A549 (cell line): ENCODE data around the gene ARSJ. TPM values are rescaled to one million over a fixed set of nuclear protein-coding genes. Genes with fewer than 3 reads are reported as not detected.

Experiments used
- ATAC-seq, 2 experiments: fragments of 200-7000 bp in 1 of 2; fragments of >200 bp in 1 of 2; cut with Nextera tagmentation in 1 of 2; cut with Tn5 transposase in 1 of 2; 3 replicates each; pipeline versions ENCODE4 v1.8.0 to v1.9.1; 2018 to 2020; ENCODE audit warnings: mild to moderate bottlenecking in 1 of 2, moderate library complexity in 1 of 2
- CTCF ChIA-PET: fragments of 300-600 bp; sonication (Branson Sonifier 250); formaldehyde crosslinking; extraction: SDS; loops from one replicate; lab custom pipeline; 2021; ENCODE audit warnings: antibody characterized with exemption, inconsistent platforms; lab: Yijun Ruan, JAX
- POLR2A ChIA-PET: fragments of 350-600 bp; formaldehyde crosslinking; extraction: SDS; loops from one replicate; lab custom pipeline; 2021; ENCODE audit warnings: antibody characterized with exemption, inconsistent platforms; lab: Yijun Ruan, JAX
- DNase-seq, 2 experiments: peaks; one replicate each; pipeline versions ENCODE4 v3.0.0 to v3.0.0-alpha.2; 2011 to 2016; ENCODE audit warnings: low read depth in 1 of 2, low spot score in 1 of 2
- FAIRE-seq: peaks from 2 replicates; lab custom pipeline; 2011; peaks lifted over from hg19 to GRCh38; lab: Jason Lieb, UNC
- H3K27ac ChIP-seq, 2 experiments: fragments of >200 bp; sonication (Bioruptor Twin); formaldehyde crosslinking; 3 replicates each; pipeline ENCODE4 v1.5.1; 2016 to 2017
- H3K4me1 ChIP-seq: fragments of >200 bp; sonication (Bioruptor Twin); formaldehyde crosslinking; 3 replicates; pipeline ENCODE4 v1.6.1; 2016
- H3K4me2 ChIP-seq: fragments of >200 bp; sonication (Bioruptor Twin); formaldehyde crosslinking; 3 replicates; pipeline ENCODE4 v1.6.1; 2016
- H3K4me3 ChIP-seq: fragments of >200 bp; sonication (Bioruptor Twin); formaldehyde crosslinking; 3 replicates; pipeline ENCODE4 v1.5.1; 2016
- H3K9me3 ChIP-seq: fragments of >200 bp; sonication (Bioruptor Twin); formaldehyde crosslinking; 3 replicates; pipeline ENCODE4 v1.6.1; 2016
- ATOH8 ChIP-seq: fragments of 250-450 bp; sonication (Bioruptor Pico); IDR thresholded peaks from 2 replicates; pipeline ENCODE4 v1.5.0; 2020; ENCODE audit warnings: low read depth, mild to moderate bottlenecking, moderate library complexity
- BCL3 ChIP-seq: fragments of >200 bp; sonication (Bioruptor Twin); formaldehyde crosslinking; IDR thresholded peaks from 3 replicates; pipeline ENCODE4 v1.6.1; 2016
- BHLHE40 ChIP-seq: IDR thresholded peaks from 2 replicates; pipeline ENCODE4 v1.6.1; 2012; ENCODE audit warnings: low read depth, low read length, inconsistent platforms
- CBX8 ChIP-seq: fragments of 200-600 bp; sonication (generic); IDR thresholded peaks from 2 replicates; pipeline ENCODE4 v1.6.1; 2016
- CEBPB ChIP-seq, 2 experiments: fragments of >200 bp in 1 of 2; sonication (Bioruptor Twin) in 1 of 2; formaldehyde crosslinking in 1 of 2; IDR thresholded peaks; 2 replicates each; pipeline ENCODE4 v1.6.1; 2012 to 2016
- CTCF ChIP-seq: fragments of >200 bp; sonication (Bioruptor Twin); formaldehyde crosslinking; IDR thresholded peaks from 3 replicates; pipeline ENCODE4 v1.5.1; 2016
- EHF ChIP-seq: fragments of 250-450 bp; sonication (Bioruptor Pico); IDR thresholded peaks from 2 replicates; pipeline ENCODE4 v1.5.0; 2020; ENCODE audit warnings: mild to moderate bottlenecking
- FOSB ChIP-seq: fragments of 250-450 bp; sonication (Bioruptor Pico); IDR thresholded peaks from 2 replicates; pipeline ENCODE4 v1.5.0; 2020; ENCODE audit warnings: mild to moderate bottlenecking, moderate library complexity
- FOSL2 ChIP-seq, 2 experiments: fragments of 450-650 bp in 1 of 2; fragments of >200 bp in 1 of 2; sonication (Bioruptor Twin) in 1 of 2; formaldehyde crosslinking; IDR thresholded peaks; 2 replicates each; pipeline versions ENCODE4 v1.5.0 to v1.6.1; 2016 to 2020; ENCODE audit warnings: mild to moderate bottlenecking in 1 of 2, moderate library complexity in 1 of 2
- FOXS1 ChIP-seq: fragments of 250-450 bp; sonication (Bioruptor Pico); IDR thresholded peaks from 2 replicates; pipeline ENCODE4 v1.5.0; 2020; ENCODE audit warnings: mild to moderate bottlenecking, moderate library complexity
- GATA3 ChIP-seq: IDR thresholded peaks from 2 replicates; pipeline ENCODE4 v1.6.1; 2012; ENCODE audit warnings: borderline replicate concordance
- HDAC2 ChIP-seq: fragments of 200-600 bp; sonication (generic); IDR thresholded peaks from 2 replicates; pipeline ENCODE4 v1.6.1; 2016
- JUN ChIP-seq, 2 experiments: fragments of >200 bp; sonication (Bioruptor Twin); formaldehyde crosslinking; IDR thresholded peaks; 2 replicates in 1 of 2; 3 replicates in 1 of 2; pipeline ENCODE4 v1.6.1; 2016 to 2017
- KDM1A ChIP-seq: fragments of 200-600 bp; sonication (generic); IDR thresholded peaks from 2 replicates; pipeline ENCODE4 v1.6.1; 2016; ENCODE audit warnings: low read depth, mild to moderate bottlenecking
- MYC ChIP-seq: IDR thresholded peaks from 2 replicates; pipeline ENCODE4 v1.6.1; 2012; ENCODE audit warnings: mild to moderate bottlenecking, inconsistent platforms, low read length, improper control_type of control experiment, borderline replicate concordance
- NR3C1 ChIP-seq: fragments of >200 bp; sonication (Bioruptor Twin); formaldehyde crosslinking; IDR thresholded peaks from 3 replicates; pipeline ENCODE4 v1.6.1; 2017
- POLR2A ChIP-seq: IDR thresholded peaks from 2 replicates; pipeline ENCODE4 v1.6.1; 2012; ENCODE audit warnings: mild to moderate bottlenecking, low read length
- POLR2AphosphoS2 ChIP-seq: conservative IDR thresholded peaks from 2 replicates; pipeline ENCODE4 v1.6.1; 2012; ENCODE audit warnings: low read length, improper control_type of control experiment, inconsistent platforms
- RCOR1 ChIP-seq: fragments of 150-350 bp; IDR thresholded peaks from 2 replicates; pipeline ENCODE4 v1.6.1; 2014; ENCODE audit warnings: antibody characterized with exemption, low read length, low read depth
- SMC3 ChIP-seq: fragments of >200 bp; sonication (Bioruptor Twin); formaldehyde crosslinking; IDR thresholded peaks from 3 replicates; pipeline ENCODE4 v1.6.1; 2018; ENCODE audit warnings: inconsistent platforms
- SREBF2 ChIP-seq: fragments of 450-650 bp; IDR thresholded peaks from 2 replicates; pipeline ENCODE4 v1.6.1; 2014; ENCODE audit warnings: mild to moderate bottlenecking, moderate library complexity
- TFCP2L1 ChIP-seq: fragments of 250-450 bp; sonication (Bioruptor Pico); IDR thresholded peaks from 2 replicates; pipeline ENCODE4 v1.5.0; 2021; ENCODE audit warnings: mild to moderate bottlenecking
- TP53 ChIP-seq: fragments of 250-450 bp; sonication (Bioruptor Pico); IDR thresholded peaks from 2 replicates; pipeline ENCODE4 v1.5.0; 2021; ENCODE audit warnings: mild to moderate bottlenecking, moderate library complexity
- USF2 ChIP-seq: fragments of 450-650 bp; IDR thresholded peaks from 2 replicates; pipeline ENCODE4 v1.6.1; 2014; ENCODE audit warnings: antibody characterized with exemption
- ZFP36 ChIP-seq: fragments of 450-650 bp; IDR thresholded peaks from 2 replicates; pipeline ENCODE4 v1.6.1; 2014; ENCODE audit warnings: borderline replicate concordance; ENCODE audit not compliant: partially characterized antibody
- ZSCAN20 ChIP-seq: fragments of 250-450 bp; sonication (Bioruptor Pico); IDR thresholded peaks from 2 replicates; pipeline ENCODE4 v1.8.0; 2022; ENCODE audit warnings: mild to moderate bottlenecking, moderate library complexity
- WGBS: methylation state at CpG from one replicate; pipeline ENCODE4 v1.1.6; 2017; ENCODE audit errors: missing lambda C conversion rate; 5-methylcytosine and 5-hydroxymethylcytosine counted together
- polyA plus RNA-seq, 4 experiments: library from polyadenylated mRNA; depleted of rRNA in 3 of 4; stranded (reverse); fragments of >200 nt; fragmentation: RNase III in 1 of 4; extraction: RNeasy Plus Mini Kit Qiagen cat#74134 plus additional on column Dnase treatment in 1 of 4; gene quantifications; 2 replicates in 3 of 4; 3 replicates in 1 of 4; pipeline ENCODE4 v1.2.3, GENCODE V29; 2011 to 2017
- TF ChIP-seq, protein P1 (sequence below): fragments of >200 bp; sonication (Bioruptor Twin); formaldehyde crosslinking; IDR thresholded peaks from 2 replicates; pipeline ENCODE4 v1.6.1; 2016
- TF ChIP-seq, protein P2 (sequence below): IDR thresholded peaks from 2 replicates; pipeline ENCODE4 v1.6.1; 2012
- TF ChIP-seq, protein P3 (sequence below): fragments of 150-350 bp; IDR thresholded peaks from 2 replicates; pipeline ENCODE4 v1.6.1; 2014; ENCODE audit warnings: low read depth, mild to moderate bottlenecking, low read length

ARSJ gene
- polyA plus RNA-seq, 2 of the 4 experiments (the other 2 are of a cell fraction): 3.0 to 8.6 TPM

DNA sequence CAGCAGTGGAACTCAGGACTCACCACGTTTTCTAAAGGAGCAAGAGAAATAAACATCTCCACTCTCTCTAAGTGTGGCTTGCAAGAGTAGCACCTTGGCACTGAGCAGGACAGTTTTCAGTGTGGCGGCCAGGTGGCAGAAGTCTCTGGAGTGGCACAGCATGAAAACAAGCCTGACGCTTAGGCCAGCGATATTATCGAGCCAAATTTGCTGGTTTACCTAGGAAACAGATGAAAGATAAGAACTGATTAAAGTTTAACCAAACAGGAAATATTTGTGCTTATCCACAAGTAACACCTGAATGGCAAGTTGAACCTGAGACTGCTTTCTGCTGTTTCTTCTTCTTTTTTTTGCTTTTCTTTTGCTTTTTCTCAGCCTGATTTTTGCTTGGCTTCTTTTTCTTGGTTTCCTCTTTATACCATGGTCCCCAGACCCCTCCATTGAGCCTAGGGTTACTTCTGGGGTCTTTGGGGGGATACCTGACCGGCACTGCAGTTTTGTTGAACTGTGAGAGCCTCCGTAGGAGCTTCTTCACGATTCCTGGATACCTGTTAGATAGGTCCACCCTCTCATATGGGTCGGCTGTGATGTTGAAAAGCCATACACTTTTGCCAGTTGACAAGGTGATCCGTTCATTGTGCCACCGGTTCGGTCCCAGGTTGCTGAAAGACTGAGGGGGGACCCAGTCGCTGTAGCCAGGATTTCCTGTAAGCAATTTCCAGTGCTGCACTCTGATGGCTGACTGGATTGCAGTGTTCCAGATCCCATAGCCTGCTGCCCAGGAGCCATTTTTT, 77.3 kb downstream of the ARSJ start:
- FAIRE-seq (no peak), ATAC-seq (no peak)
- Histone ChIP-seq H3K4me3 (no peak overlapping the region), H3K27ac (no peak overlapping the region), H3K4me1 (no peaks in the 10 kb centered on the region), H3K4me2 (no peak overlapping the region)
- POLR2A ChIA-PET: no interaction called here
- CTCF ChIA-PET: no interaction called here
- WGBS: 82% methylated on average over 13 of the region's 13 CpGs
- TF ChIP-seq GATA3 (no peak), POLR2A (no peak), ATOH8 (CRISPR knock-in tag) (no peak), ZSCAN20 (CRISPR knock-in tag) (no peak), JUN (IDR thresholded peaks at IDR 0.05) (no peak), SREBF2 (no peak), BHLHE40 (no peak), MYC (no peak), CBX8 (no peak), KDM1A (no peak), SMC3 (no peak), TFCP2L1 (CRISPR knock-in tag) (no peak), POLR2AphosphoS2 (no peak), EHF (no peak), FOSB (CRISPR knock-in tag) (no peak), USF2 (no peak), FOXS1 (CRISPR knock-in tag) (no peak), HDAC2 (no peak)
- TF ChIP-seq, protein P1, sequence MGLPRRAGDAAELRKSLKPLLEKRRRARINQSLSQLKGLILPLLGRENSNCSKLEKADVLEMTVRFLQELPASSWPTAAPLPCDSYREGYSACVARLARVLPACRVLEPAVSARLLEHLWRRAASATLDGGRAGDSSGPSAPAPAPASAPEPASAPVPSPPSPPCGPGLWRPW: no peak
- TF ChIP-seq, protein P2, sequence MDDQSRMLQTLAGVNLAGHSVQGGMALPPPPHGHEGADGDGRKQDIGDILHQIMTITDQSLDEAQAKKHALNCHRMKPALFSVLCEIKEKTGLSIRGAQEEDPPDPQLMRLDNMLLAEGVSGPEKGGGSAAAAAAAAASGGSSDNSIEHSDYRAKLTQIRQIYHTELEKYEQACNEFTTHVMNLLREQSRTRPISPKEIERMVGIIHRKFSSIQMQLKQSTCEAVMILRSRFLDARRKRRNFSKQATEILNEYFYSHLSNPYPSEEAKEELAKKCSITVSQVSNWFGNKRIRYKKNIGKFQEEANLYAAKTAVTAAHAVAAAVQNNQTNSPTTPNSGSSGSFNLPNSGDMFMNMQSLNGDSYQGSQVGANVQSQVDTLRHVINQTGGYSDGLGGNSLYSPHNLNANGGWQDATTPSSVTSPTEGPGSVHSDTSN: no peak
- TF ChIP-seq, all 56 proteins: peak for 0
- H3K9me3 ChIP-seq: no peaks in the 10 kb centered on the region
- DNase-seq: no peak

GRCh38 chr4:113899271-113900070, 80.0 kb downstream of the ARSJ start:
- no peak for FAIRE-seq
- ChIA-PET POLR2A (interaction anchor here (0.6 kb wide), 1 partner anchor 678 kb away, joined by 3 read pairs; no protein-coding TSS in a partner anchor), CTCF (no interaction called here)
- Histone ChIP-seq H3K4me2 (no peak overlapping the region), H3K9me3 (no peaks in the 10 kb centered on the region), H3K27ac (no peak overlapping the region), H3K4me1 (no peaks in the 10 kb centered on the region), H3K4me3 (no peak overlapping the region)
- no peak for DNase-seq
- no peak for ATAC-seq
- TF ChIP-seq CEBPB (IDR thresholded peaks at IDR 0.05) (no peak), FOSL2 (IDR thresholded peaks at IDR 0.05) (no peak), FOSL2 (CRISPR knock-in tag; IDR thresholded peaks at IDR 0.05) (no peak), ZFP36 (no peak), NR3C1 (no peak), POLR2A (no peak), CTCF (no peak), RCOR1 (no peak), CBX8 (no peak), TP53 (CRISPR knock-in tag) (no peak), ATOH8 (CRISPR knock-in tag) (no peak), GATA3 (no peak), BCL3 (no peak)
- TF ChIP-seq, protein P3, sequence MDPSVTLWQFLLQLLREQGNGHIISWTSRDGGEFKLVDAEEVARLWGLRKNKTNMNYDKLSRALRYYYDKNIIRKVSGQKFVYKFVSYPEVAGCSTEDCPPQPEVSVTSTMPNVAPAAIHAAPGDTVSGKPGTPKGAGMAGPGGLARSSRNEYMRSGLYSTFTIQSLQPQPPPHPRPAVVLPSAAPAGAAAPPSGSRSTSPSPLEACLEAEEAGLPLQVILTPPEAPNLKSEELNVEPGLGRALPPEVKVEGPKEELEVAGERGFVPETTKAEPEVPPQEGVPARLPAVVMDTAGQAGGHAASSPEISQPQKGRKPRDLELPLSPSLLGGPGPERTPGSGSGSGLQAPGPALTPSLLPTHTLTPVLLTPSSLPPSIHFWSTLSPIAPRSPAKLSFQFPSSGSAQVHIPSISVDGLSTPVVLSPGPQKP: no peak
